MM.1S (cell line): Measurements from ENCODE around the gene TMEM240.

Source experiments
- CTCF ChIP-seq: fragments of 300-600 bp; sonication (generic); IDR thresholded peaks from 2 replicates; pipeline ENCODE4 v1.5.1; 2016; ENCODE audit warnings: antibody characterized with exemption, low read length, mixed read lengths
- EZH2 ChIP-seq: fragments of 300-600 bp; sonication (generic); optimal IDR thresholded peaks from 2 replicates; pipeline ENCODE3; 2017; ENCODE audit warnings: low read depth, mild to moderate bottlenecking, antibody characterized with exemption, low read length, mixed read lengths
- EZH2phosphoT487 ChIP-seq: fragments of 300-600 bp; sonication (generic); IDR thresholded peaks from 2 replicates; pipeline ENCODE4 v1.6.1; 2018; ENCODE audit warnings: antibody characterized with exemption, low read length

DNA sequence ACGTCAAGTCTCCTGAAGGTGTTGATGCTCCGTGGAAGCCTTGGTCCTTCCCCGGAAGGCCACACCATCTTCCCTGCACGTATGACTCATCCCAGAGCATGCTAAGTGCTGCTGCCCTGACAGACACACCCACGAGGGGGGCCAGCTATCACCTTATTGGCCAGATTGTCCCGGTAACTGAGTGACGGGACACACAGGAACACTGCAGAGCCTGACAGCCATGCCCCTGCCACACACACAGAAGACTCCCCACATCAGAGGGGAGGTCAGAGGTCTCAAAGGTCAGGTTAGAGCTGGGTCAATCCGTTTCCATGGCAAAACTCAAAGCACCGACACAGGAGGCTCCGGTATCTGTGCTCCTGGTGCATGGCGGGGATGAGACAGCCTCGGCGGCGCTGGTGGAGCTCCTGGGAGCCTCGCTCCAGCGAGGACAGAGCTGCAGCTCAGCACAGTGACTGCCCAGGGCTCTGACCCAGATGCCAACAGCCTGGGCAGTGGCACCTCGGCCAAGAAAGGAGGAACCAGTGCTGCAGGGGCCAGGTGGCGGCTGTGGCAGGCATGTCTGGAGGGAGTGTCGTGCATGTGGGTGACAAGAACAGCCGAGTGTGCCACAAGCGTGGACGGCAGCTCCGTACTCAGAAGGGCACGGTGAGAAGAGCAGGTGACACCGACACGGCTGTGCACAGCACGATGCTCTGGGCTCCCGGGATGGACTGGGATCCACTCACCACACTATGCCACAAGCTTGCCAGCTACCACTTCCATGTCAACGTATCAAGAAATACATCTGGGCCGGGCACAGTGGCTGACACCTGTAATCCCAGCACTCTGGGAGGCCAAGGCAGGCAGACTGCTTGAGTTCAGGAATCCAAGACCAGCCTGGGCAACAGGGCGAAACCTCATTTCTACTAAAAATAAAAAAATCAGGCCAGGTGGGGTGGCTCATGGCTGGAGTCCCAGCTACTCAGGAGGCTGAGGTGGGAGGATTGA is 14.8 kb upstream of the TMEM240 start:
- TF ChIP-seq CTCF (no peak), EZH2 (no peak), EZH2phosphoT487 (no peak)
